ENCODE data around the gene RPS24.

Gene RPS24

DNA sequence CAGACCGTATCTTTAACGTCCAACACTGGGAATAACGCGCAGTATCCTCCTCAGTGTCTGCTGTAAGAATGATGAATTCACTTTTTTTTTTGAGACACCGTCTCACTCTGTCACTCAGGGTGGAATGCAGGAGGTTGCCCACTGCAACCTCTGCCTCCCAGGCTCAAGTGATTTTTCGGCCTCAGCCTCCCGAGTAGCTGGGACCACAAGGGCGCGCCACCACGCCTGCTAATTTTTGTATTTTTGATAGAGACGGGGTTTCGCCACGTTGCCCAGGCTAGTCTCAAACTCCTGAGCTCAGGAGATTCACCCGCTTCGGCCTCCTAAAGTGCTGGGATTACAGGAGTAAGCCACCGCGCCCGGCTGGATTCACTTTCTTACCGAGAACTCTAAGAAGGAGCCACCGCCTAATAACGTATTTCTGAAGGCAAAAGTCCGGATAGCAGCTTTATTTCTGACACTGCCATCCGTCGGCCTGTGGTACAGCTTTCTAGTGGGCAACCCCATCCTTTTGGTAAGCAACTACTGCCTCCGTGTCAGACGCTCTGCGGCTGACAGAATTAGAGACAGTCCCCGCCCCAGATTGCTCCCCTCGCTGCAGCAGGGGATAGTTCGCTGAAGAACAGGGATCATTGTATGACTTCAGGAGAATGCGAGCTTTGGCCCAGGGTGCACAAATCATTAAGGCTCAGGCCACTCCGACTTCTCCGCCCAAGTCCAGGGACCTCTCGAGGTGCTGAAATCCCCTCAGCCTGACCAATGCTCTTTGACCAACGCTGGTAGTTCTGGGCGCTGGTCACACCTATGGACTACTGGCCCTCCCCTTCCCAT lies 5.0 kb upstream of the RPS24 start:
- DNase-seq: peak in 2 of 3 donors; percentile 17 to 33

DNA sequence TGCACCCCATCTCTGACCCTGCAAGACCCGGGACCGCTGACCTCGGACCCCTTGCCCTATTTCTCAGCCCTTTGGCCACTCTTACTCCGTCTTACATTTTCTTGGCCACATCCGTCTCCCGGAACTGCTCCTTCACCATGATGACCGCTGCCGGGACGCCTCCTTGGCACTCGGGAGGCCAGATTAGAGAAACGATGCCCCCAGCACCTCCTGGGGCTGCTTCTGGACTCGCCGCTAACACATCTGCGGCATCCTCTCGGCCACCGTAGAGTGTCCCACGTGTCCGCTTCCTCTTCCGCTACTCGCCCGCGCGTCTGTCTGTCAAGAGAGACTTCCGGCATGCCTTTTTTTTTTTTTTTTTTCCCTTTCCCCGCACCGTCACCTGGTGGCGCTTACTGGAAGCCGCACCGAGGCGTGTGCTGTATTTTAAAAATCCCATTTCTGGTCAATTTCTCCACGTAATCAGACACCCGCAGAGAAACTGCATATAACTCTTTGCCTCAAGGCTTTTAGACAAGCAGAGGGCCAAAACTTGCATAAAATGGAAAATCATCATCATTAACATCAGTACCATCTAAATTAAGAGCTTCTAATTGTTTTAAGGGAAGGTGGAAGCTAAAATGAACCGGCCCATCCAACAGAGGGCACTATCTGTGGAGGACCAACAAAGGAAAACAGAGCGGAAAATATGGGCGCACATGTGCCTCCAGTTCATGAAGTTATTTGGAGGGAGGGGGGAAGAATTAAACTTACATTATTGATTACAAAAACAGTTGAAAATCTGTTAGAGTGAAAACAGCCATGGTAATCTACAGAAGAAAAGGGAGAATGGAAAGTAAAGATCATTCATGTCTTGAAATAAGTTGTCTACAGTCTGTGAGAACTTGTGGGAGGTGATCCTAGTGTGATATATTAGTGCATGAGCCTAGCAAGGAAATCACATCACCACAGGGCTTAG lies 4.1 kb upstream of the RPS24 start, which contains the start of gene POLR3A:
Gene POLR3A (minus strand): TSS at position 247 of the 958 bp plus-strand sequence. CDS start 108 bp downstream, at position 139.
- DNase-seq: peak; percentile 97 to 98 (median 98)

DNA sequence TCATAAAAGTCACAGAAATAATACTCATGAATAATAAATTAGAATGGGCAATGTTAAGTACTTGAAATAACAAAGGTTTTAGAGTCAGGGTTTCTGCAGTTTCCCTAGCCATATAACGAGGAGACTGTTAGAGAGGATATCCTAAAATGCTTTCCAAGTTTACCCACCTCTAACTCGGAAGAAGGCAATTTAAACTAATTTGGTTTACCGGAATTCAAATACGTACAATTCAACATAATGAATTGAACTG lies 351 bp upstream of the RPS24 start:
- no peak for DNase-seq

DNA sequence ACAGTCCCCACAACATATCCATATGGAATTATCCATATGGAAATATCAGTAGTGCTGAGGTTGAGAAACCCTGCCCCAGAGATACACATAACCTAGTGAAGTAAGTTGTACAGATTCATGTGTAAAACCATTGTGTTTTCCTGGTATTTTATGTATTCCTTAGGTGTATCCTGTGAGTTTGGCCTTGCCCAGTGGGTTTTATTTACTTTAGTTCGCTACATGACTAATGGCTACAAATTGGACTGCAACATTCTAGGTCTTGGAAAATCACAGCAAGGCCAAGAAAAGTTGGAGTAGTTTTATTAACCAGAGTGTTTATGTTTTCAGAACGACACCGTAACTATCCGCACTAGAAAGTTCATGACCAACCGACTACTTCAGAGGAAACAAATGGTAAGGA lies 1.4 kb downstream of the RPS24 start:
- DNase-seq: no peak

DNA sequence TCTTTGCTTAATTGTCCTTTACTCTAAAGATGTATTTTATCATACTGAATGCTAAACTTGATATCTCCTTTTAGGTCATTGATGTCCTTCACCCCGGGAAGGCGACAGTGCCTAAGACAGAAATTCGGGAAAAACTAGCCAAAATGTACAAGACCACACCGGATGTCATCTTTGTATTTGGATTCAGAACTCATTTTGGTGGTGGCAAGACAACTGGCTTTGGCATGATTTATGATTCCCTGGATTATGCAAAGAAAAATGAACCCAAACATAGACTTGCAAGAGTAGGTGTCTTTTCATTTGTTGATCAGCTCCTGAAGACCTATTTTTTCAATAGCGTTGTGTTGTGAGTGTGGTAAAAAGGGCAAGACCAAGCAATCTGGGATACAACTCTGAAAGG lies 1.8 kb downstream of the RPS24 start:
- no peak for DNase-seq

DNA sequence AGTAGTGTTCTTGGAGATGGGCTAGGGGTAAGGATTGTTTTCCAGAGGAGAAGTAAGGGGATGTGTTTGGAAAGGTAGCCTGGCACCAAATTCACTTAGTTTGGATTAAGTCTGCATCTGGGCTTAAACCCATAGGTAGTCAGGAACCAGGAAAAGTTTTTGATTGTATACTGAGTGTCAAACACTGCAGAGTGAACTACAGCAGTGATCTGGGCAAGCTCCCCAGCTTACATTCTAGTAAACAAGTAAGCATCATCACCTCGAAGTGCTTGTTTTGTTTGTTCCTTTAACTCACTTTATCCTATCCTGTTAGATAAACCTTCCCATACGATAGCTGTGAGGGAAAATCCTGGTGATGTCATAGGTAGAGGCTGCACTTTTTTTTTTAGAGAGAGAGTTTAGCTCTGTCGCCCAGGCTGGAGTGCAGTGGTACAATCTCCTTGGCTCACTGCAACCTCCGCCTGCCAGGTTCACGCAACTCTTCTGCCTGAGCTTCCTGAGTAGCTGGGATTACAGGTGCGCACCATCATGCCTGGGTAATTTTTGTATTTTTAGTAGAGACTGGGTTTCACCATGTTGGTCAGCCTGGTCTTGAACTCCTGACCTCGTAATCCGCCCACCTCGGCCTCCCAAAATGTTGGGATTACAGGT lies 2.4 kb downstream of the RPS24 start:
- DNase-seq: peak in 1 of 3 donors; percentile 32

DNA sequence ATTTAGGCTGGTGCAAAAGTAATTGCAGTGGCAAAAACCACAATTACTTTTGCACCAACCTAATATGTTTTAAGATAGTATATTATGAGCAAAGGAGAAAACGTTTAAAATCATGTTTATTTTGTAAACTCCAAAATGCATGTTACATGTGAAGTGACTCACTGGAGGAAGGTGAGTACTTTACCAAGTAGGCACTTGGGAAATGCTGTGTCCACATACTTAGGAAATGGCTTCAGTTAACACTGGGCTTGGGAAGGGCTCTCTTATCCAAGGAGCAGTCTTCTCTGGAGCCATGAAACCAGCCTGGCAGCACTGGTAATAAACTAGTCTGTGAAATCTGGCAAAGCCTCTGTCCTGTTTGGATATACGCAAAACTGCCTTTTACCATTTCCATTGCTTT lies 4.4 kb downstream of the RPS24 start:
- DNase-seq: no peak

DNA sequence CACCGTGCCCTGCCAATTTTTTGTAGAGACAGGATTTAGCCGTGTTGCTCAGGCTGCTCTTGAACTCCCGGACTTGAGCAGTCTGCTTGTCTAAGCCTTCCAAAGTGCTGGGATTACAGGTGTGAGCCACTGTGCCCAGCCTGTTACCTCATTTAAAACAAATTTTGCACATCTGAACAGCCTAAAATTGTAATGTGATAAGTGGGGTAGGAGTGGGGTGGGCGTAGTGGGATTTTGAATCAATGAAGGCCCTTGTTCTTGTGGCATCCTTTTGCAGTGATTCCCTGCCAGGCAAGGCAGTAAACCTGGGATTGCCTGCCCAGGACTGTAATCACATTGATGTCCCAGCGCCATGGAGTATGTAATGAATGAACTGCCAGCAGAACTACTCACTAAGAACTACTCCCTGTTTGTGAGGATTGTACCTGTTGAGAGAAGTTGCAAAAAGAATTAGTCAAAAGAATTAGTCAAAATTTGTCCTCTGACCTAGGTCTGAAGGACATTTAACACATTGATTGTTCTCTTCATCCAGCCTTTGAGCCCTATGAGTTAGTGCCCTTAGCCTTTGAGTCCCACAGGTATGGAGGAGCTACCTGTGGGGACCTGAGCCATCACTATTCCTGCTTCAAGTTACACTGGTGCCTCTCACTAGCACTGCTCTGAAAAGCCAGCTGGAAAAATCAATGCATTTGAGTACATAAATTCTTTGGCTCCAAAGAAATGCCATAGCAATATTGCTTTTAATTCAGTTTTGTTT lies 5.3 kb downstream of the RPS24 start:
- DNase-seq: no peak

DNA sequence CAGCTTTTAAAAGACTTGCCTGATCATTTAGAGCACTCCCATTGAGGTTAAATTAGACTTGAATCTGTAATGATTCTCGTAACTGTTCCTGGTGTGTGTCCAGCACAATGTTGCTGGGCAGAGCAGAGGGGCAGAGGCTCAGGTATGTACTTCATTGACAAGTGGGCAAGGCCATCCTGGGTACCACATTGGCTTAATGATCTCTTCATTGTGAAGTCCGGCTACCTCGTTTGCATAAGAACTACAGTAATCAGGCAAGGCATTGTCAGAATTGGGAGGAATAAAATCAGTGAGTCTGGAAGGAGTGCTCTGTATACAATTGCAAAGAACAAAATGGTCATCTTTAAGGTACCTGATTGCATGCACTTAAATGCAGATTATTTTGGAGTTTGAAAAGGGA lies 6.1 kb downstream of the RPS24 start:
- DNase-seq: no peak

DNA sequence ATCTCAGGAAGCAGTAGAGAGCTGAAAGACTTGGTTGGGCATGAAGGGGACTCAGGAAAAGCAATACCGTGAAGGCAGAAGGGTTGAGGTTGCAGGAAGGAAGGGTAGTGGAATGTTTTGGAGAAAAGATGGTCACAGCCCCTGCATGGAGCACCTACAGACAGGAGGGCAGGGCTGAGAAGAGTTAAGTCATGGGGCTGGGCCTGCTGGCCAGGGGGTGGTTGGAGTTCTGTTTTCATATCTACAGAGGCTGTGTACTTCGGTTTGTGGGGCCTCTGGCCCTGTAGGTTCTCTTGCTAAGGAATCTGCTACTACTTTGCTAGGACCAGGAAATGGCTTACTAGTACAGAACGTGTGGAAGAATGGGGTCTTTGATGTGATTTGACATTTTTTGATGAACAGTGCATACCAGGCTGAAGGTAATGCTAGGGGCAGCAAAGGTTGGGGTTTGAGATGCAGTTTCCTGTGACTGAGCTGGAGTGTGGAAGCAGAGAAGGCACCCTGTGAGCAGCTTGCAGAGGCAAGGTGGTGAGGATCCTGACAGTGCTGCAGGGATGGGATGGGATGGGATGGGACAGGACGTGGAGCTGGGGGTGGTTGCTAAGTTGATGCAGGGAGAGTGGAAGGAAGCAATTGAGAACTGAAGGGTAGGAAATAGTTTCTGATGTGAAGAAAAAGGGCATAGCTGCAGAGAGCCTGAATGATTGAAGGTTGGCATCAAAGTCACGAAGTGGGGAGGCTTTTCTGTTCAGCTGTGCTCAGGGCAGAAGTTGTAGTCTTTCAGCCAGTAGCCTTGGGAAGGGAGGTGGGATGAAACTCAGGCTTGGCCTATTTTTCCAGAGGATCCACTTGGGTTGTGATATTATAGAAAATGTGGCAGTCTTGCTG lies 7.8 kb downstream of the RPS24 start:
- no peak for DNase-seq

DNA sequence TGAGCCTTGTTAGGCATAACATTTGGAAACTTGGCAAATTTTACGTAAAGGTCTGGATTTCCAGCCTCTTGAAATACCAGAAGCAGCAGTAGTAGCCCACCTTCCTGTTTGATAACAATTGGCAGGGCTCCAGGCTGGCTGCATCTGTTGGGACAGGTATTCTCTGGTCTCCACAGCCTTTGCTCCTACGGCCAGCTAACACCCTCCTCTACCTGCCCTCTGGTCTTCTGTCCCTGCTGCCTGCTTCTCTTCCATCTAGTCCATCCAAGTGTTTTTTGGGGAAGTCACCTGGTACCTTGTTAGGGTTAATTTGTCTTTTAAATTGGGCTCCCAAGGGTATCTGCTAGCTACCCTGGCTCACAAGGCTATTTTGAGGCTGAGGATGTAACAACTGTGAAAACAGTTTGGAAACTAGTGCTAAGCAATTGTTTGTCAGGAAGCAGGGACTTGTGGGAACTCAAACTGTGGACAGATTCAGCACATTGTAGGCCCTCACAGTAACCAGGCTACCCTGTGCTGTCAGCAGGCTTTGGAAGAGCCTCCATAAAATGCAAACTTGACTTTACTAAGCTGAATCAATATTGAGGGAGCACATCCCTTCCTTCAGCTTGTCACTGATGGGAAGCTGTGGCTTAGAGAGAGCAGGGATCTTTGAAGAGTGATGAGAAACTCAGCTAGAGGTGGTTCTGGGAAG lies 8.5 kb downstream of the RPS24 start:
- no peak for DNase-seq

DNA sequence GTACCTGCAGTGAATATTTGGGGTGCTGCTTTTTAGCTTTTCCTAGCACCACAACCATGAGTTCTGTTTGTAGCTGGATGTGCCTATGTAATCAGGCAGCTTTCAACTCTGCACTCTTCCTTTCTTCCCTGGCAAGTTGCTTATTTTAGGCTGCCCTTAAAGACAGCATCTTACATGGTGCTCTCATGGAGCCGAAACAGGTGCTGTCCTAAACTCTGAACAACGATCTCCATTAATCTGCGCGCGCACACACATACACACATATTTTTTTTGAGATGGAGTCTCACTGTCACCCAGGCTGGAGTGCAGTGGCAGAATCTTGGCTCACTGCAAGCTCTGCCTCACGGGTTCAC lies 9.1 kb downstream of the RPS24 start:
- DNase-seq: no peak

DNA sequence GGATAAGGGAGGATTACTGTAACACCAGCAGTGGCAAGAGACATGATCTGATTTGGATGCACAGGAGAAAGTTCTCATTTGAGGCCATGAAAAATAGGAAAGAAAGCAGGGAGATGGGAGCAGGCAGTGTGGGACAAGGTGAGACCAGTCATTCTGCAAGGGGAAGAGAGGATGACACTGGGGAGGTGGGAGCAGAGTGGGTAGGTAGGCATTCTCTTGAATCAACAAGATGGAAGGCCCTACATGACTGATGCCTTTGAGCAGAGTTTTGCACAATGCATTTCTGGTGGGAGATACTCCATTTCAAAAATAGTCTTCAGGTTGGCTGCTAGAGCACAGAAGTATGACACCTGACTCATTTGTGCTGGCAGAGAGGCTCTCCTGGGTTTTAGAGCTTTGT lies 10.5 kb downstream of the RPS24 start:
- no peak for DNase-seq

DNA sequence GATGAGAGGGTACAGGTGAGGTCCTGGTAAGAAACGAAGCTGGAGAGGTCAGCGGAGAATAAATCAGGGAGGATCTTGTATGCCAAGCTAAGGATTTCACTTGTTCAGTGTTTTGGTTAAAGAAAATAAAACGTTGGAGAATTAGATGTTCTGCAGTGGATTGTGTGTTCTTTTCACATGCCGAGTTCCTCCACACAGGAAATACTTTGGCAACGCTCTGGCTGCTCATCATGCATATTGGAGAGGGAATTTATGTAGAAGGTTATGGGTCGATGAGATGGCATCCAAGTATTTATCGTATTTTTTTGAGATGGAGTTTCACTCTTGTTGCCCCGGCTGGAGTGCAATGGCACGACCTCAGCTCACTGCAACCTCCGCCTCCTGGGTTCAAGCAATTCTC lies 11.0 kb downstream of the RPS24 start:
- no peak for DNase-seq

DNA sequence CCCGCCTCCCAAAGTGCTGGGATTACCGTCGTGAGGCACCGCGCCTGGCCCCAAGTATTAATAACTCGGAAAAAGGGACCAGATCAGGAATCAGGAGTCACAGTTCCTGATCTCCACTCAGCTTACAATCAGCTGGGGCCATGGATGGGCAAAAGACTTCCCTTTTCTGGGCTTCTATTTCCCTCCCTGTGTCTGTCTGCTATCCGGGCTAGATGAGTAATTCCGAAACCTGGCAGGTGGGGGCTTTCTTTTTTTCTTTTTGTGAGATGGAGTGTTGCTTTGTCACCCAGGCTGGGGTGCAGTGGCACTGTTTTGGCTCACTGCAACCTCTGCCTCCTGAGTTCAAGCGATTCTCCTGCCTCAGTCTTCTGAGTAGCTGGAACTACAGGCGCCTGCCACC lies 11.6 kb downstream of the RPS24 start:
- DNase-seq: peak; percentile 45 to 61 (median 48)

DNA sequence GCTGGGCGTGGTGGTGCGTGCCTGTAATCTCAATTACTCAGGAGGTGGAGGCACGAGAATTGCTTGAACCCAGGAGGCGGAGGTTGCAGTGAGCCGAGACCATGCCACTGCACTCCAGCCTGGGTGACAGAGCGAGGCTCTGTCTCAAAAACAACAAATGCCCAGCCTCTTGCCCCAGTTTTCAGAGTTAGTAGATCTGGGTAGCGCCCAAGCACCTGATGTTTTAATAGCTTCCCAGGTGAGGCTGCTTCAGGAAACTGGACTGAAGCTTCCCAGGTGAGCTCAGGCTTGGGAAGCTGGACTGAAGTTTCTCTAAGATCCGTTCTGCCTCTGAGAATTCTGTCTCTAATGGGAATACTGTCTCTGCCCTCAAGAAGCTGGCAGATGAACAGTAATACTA lies 12.2 kb downstream of the RPS24 start:
- DNase-seq: no peak

DNA sequence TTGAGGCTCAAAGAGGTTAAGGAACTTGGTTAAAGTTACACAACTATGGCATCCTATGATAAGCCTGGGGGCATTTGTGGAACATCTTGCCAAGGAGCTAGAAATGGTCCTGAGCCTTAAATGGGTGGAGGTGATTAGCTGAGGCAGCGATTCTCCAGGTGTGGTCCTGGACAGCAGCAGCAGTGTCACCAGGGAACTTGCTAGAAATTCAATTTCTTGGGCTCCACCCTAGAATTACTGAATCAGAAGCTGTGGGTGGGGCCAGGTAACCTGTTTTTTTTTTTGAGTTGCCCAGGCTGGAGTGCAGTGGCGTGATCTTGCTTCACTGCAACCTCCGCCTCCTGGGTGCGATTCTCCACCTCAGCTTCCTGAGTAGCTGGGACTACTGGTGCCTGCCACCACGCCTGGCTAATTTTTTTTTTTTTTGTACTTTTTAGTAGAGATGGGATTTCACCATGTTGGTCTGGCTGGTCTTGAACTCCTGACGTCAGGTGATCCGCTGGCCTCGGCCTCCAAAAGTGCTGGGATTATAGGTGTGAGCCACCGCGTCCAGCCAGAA lies 13.1 kb downstream of the RPS24 start:
- no peak for DNase-seq

DNA sequence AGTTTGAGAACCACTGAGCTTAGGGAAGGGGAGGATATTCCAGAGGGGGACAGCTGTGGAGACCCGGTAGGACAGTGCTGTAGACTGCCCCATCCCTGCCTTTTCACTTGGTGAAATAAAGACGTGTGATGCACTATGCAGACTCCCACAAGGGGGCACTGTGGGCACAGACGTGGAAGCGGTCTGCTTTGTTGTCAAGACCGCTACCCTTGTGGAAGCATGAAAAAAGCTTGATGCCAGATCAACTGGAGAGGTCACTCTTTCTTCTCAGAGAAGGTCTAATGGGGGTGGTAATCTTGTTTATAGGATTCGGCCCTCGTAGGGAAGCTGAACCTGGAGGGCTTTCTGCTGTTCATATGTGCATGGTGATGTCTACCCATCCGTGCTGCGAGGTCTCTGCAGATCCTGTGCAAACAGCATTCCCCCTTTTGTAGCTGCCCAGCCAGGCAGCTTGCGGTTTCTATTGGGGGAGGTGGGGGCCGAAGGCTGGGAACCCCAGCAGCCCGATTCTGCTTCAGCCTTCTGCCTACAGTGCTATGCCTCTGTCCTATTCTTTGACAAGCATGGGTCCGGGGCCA lies 13.7 kb downstream of the RPS24 start:
- peak; percentile 84 to 93 (median 92) for DNase-seq

DNA sequence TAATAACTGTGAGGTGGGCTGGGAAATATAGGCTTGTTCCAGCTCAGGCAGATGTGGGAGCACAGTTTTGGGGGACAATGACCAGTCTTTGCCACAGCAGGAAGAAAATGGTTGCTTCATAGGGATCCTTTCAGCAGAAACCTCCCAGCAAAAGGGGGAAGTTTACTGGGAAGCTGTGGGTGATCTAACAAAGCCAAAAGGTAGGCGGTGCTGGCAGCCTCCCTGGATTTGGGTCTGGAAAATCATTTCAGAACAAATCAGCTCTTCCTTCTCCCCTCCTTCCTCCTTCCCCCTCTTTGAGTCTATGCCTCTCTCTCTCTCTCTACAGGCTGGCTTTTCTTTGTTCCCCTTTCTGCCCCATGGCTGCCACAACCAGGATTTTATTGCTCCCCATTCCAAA lies 16.2 kb downstream of the RPS24 start:
- peak; percentile 54 to 59 (median 56) for DNase-seq

DNA sequence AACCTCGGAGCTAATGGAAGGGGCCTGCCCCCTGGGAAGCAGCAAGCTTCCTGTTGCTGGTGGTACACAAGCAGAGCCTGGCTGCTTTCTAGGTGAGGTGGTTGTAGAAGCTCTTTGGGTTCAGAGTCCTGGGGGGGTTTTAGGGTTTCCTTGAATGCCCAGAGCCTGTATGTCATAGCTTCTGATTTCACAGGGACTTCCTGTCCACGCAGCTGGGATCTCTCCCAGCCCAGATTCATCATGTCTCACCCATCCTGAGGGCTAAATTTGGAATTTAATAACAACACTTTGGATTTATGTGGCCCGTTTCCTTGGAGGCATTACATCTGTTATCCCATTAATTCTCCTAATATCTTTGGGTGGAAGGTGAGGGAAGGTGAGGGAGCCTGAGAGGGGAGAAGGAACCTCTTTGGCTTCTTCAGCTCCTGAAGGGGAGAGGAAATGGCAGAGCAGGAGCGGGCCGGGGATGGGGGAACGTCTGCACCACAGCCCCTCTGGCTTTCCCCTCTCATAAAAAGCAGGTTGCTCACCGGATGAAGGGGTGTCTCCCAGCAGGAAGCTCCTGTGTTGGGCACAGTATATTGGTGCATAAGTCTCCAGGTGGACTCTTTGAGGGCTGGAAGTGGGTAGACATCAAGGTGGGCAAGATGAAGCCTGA lies 19.7 kb downstream of the RPS24 start:
- DNase-seq: no peak
